ENCODE data around the gene GPRASP2. TPM values are rescaled to one million over a fixed set of nuclear protein-coding genes. Genes with fewer than 3 reads are reported as not detected.

Gene GPRASP2
- polyA plus RNA-seq, 1 experiment = 15.7 TPM

GRCh38 chrX:102723456-102723855 is 11.2 kb downstream of the GPRASP2 start:
- H3K27ac ChIP-seq (ENCODE audit: low read depth, low read length) = no peak overlapping the region
- H3K9me3 ChIP-seq (ENCODE audit: control insufficient read depth, insufficient read depth, low read length) = no peaks in the 10 kb centered on the region
- POLR2A ChIA-PET = interaction anchor here (0.5 kb wide), 1 partner anchor 195 kb away, joined by 4 read pairs; no protein-coding TSS in a partner anchor
- no peak for DNase-seq (ENCODE audit: low read depth, low spot score)
- no peak overlapping the region for H3K4me3 ChIP-seq (ENCODE audit: low read depth, low read length)
- CTCF ChIA-PET = no interaction called here
- TF ChIP-seq CTCF (IDR thresholded peaks at IDR 0.05; ENCODE audit: low read depth, low read length) = no peak
- no peaks in the 10 kb centered on the region for H3K27me3 ChIP-seq (ENCODE audit: control insufficient read depth, insufficient read depth, low read length)

- Histone ChIP-seq H3K27me3 (ENCODE audit: control insufficient read depth, insufficient read depth, low read length) (no peaks in the 10 kb centered on the region), H3K27ac (ENCODE audit: low read depth, low read length) (no peak overlapping the region), H3K9me3 (ENCODE audit: control insufficient read depth, insufficient read depth, low read length) (no peaks in the 10 kb centered on the region), H3K4me3 (ENCODE audit: low read depth, low read length) (no peak overlapping the region)
- DNase-seq (ENCODE audit: low read depth, low spot score) = no peak
- ChIA-PET POLR2A (no interaction called here), CTCF (interaction anchor here (0.6 kb wide), 1 partner anchor 155 kb away, joined by 3 read pairs; no protein-coding TSS in a partner anchor)
- no peak for TF ChIP-seq CTCF (IDR thresholded peaks at IDR 0.05; ENCODE audit: low read depth, low read length)
Observed at GRCh38 chrX:102727761-102728160, 15.5 kb downstream of the GPRASP2 start.

GRCh38 chrX:102728646-102729045 is 16.4 kb downstream of the GPRASP2 start:
- ChIA-PET POLR2A (no interaction called here), CTCF (interaction anchor here (0.6 kb wide), 1 partner anchor 154 kb away, joined by 3 read pairs; no protein-coding TSS in a partner anchor)
- no peak for TF ChIP-seq CTCF (IDR thresholded peaks at IDR 0.05; ENCODE audit: low read depth, low read length)
- no peak overlapping the region for H3K27ac ChIP-seq (ENCODE audit: low read depth, low read length)
- no peak for DNase-seq (ENCODE audit: low read depth, low spot score)
- no peaks in the 10 kb centered on the region for H3K27me3 ChIP-seq (ENCODE audit: control insufficient read depth, insufficient read depth, low read length)
- no peak overlapping the region for H3K4me3 ChIP-seq (ENCODE audit: low read depth, low read length)
- H3K9me3 ChIP-seq (ENCODE audit: control insufficient read depth, insufficient read depth, low read length) = no peaks in the 10 kb centered on the region

GRCh38 chrX:102739657-102740056 is 27.4 kb downstream of the GPRASP2 start:
- ChIA-PET POLR2A (no interaction called here), CTCF (no interaction called here)
- Histone ChIP-seq H3K27ac (ENCODE audit: low read depth, low read length) (no peak overlapping the region), H3K27me3 (ENCODE audit: control insufficient read depth, insufficient read depth, low read length) (no peaks in the 10 kb centered on the region), H3K4me3 (ENCODE audit: low read depth, low read length) (no peak overlapping the region), H3K9me3 (ENCODE audit: control insufficient read depth, insufficient read depth, low read length) (no peaks in the 10 kb centered on the region)
- no peak for TF ChIP-seq CTCF (IDR thresholded peaks at IDR 0.05; ENCODE audit: low read depth, low read length)
- DNase-seq (ENCODE audit: low read depth, low spot score) = no peak

GRCh38 chrX:102744307-102744706 is 32.1 kb downstream of the GPRASP2 start:
- no peaks in the 10 kb centered on the region for H3K9me3 ChIP-seq (ENCODE audit: control insufficient read depth, insufficient read depth, low read length)
- H3K27me3 ChIP-seq (ENCODE audit: control insufficient read depth, insufficient read depth, low read length) = no peaks in the 10 kb centered on the region
- no peak overlapping the region for H3K4me3 ChIP-seq (ENCODE audit: low read depth, low read length)
- ChIA-PET CTCF (interaction anchor here (0.9 kb wide), 1 partner anchor 120 kb away, joined by 3 read pairs; no protein-coding TSS in a partner anchor), POLR2A (no interaction called here)
- TF ChIP-seq CTCF (IDR thresholded peaks at IDR 0.05; ENCODE audit: low read depth, low read length) = no peak
- no peak for DNase-seq (ENCODE audit: low read depth, low spot score)
- H3K27ac ChIP-seq (ENCODE audit: low read depth, low read length) = no peak overlapping the region

All from AG04450 (cell line).